Natural killer cell (primary cell): ENCODE measurements around the gene MUC5B. TPM values are rescaled to one million over a fixed set of nuclear protein-coding genes. Genes with fewer than 3 reads are reported as not detected.
A peak's percentile ranks its signal among the peaks of the same experiment; 100 is the strongest.
"Not testable (repeated sequence)": the region's sequence is repeated elsewhere in the genome, so short reads cannot be mapped to it uniquely, and the experiment has no call there.

Experiments
- ATAC-seq, 3 donors: fragments of 150-1000 bp in 2 of 3; fragments of 200-7000 bp in 1 of 3; cut with Tn5 transposase; 1 replicate in 1 of 3; 2 replicates in 2 of 3; pipeline ENCODE4 v1.10.0; 2021; ENCODE audit warnings: mild to moderate bottlenecking in 2 of 3, moderate library complexity in 2 of 3
- DNase-seq, 2 donors: peaks; one replicate each; pipeline versions ENCODE4 v3.0.0 to v3.0.0-alpha.2; 2013 to 2021; ENCODE audit warnings: mixed read lengths in 1 of 2
- H3K27ac ChIP-seq: one replicate; pipeline ENCODE4 v1.5.1; 2013; ENCODE audit warnings: mild to moderate bottlenecking, low read length
- H3K27me3 ChIP-seq: one replicate; pipeline ENCODE4 v1.6.1; 2013; ENCODE audit warnings: low read length; ENCODE audit not compliant: control insufficient read depth, insufficient read depth
- H3K36me3 ChIP-seq: one replicate; pipeline ENCODE4 v1.6.1; 2013; ENCODE audit warnings: low read length; ENCODE audit not compliant: control insufficient read depth, insufficient read depth
- H3K4me1 ChIP-seq: one replicate; pipeline ENCODE4 v1.6.1; 2013; ENCODE audit warnings: low read length; ENCODE audit not compliant: control insufficient read depth, insufficient read depth
- H3K4me3 ChIP-seq: one replicate; pipeline ENCODE4 v1.5.1; 2013; ENCODE audit warnings: low read length
- H3K9me3 ChIP-seq: one replicate; pipeline ENCODE4 v1.6.1; 2013; ENCODE audit warnings: low read length; ENCODE audit not compliant: control insufficient read depth, insufficient read depth
- H3K27ac Mint-ChIP-seq, 2 donors: one replicate each; pipeline ENCODE4 v1.8.0; 2022; ENCODE audit warnings: mild to moderate bottlenecking in 2 of 2, mixed read lengths in 2 of 2, moderate library complexity in 1 of 2
- H3K27me3 Mint-ChIP-seq, 2 donors: one replicate each; pipeline ENCODE4 v1.8.0; 2022; ENCODE audit warnings: low read depth in 2 of 2, mixed read lengths in 2 of 2
- H3K36me3 Mint-ChIP-seq: one replicate; pipeline ENCODE4 v1.8.0; 2022; ENCODE audit warnings: mixed read lengths
- H3K4me1 Mint-ChIP-seq, 2 donors: one replicate each; pipeline ENCODE4 v1.8.0; 2022; ENCODE audit warnings: mixed read lengths in 2 of 2
- H3K4me3 Mint-ChIP-seq: one replicate; pipeline ENCODE4 v1.8.0; 2022; ENCODE audit warnings: mild to moderate bottlenecking, moderate library complexity, mixed read lengths
- H3K9me3 Mint-ChIP-seq, 2 donors: one replicate each; pipeline ENCODE4 v1.8.0; 2022; ENCODE audit warnings: mixed read lengths in 2 of 2
- WGBS: methylation state at CpG from one replicate; pipeline ENCODE4 v1.1.7; 2013; ENCODE audit warnings: missing lambda C conversion rate; ENCODE audit not compliant: insufficient coverage; 5-methylcytosine and 5-hydroxymethylcytosine counted together
- intact Hi-C: fragments of 100-400 bp; cut with micrococcal nuclease; formaldehyde crosslinking; loops from one replicate; pipeline ENCODE4 v1.14.2; 2022
- total RNA-seq, 4 donors: library from RNA; stranded (reverse); fragments of 120-200 nt in 1 of 4; gene quantifications; one replicate each; pipeline versions ENCODE4 v1.2.3 to v1.2.4, GENCODE V29; 2013 to 2022
- TF ChIP-seq, protein P1 (sequence below): fragments of 200-600 bp; IDR thresholded peaks from one replicate; pipeline ENCODE4 v1.8.0; 2022; ENCODE audit warnings: antibody characterized with exemption

MUC5B gene
- total RNA-seq, 3 donors from 2014 or later (not counting 1 experiment from before 2014, with no cell fraction given): not detected

- H3K4me3 ChIP-seq: no peak overlapping the region
- WGBS: 89% methylated on average over 15 of the region's 15 CpGs
- H3K36me3 ChIP-seq: no peaks in the 10 kb centered on the region
- Mint-ChIP-seq H3K27ac (no peak overlapping the region), H3K4me1 (no peaks in the 10 kb centered on the region), H3K36me3 (no peaks in the 10 kb centered on the region), H3K9me3 (no peaks in the 10 kb centered on the region), H3K27me3 (no peaks in the 10 kb centered on the region), H3K4me3 (no peak overlapping the region)
- no peak for ATAC-seq
- no peaks in the 10 kb centered on the region for H3K9me3 ChIP-seq
- H3K27me3 ChIP-seq: no peaks in the 10 kb centered on the region
- no peak for DNase-seq
- no peaks in the 10 kb centered on the region for H3K4me1 ChIP-seq
- no peak overlapping the region for H3K27ac ChIP-seq
- TF ChIP-seq, protein P1, sequence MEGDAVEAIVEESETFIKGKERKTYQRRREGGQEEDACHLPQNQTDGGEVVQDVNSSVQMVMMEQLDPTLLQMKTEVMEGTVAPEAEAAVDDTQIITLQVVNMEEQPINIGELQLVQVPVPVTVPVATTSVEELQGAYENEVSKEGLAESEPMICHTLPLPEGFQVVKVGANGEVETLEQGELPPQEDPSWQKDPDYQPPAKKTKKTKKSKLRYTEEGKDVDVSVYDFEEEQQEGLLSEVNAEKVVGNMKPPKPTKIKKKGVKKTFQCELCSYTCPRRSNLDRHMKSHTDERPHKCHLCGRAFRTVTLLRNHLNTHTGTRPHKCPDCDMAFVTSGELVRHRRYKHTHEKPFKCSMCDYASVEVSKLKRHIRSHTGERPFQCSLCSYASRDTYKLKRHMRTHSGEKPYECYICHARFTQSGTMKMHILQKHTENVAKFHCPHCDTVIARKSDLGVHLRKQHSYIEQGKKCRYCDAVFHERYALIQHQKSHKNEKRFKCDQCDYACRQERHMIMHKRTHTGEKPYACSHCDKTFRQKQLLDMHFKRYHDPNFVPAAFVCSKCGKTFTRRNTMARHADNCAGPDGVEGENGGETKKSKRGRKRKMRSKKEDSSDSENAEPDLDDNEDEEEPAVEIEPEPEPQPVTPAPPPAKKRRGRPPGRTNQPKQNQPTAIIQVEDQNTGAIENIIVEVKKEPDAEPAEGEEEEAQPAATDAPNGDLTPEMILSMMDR: no peak
- intact Hi-C loops: no loop called here
These were observed 42.7 kb upstream of the MUC5B start for GRCh38 chr11:1180171-1180570.

DNA sequence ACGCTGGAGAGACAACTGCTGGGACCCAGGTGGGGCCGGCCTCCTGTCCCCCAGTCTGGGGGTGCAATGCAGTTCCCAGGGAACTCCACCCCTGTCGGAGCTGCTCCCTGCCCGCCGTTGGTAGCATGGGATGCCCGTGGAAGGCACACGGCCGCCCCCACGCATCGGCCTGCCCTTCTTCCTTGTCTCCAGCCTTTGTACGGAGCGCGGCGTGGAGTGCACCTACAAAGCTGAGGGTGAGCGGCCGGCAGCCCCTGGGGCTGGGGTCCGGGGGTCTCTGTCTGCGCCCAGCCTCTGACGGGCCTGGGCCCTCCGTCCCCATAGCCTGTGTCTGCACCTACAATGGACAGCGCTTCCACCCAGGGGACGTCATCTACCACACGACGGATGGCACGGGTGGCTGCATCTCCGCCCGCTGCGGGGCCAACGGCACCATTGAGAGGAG lies 41.9 kb upstream of the MUC5B start:
- TF ChIP-seq, protein P1: no peak
- DNase-seq: no peak
- H3K4me3 ChIP-seq: no peak overlapping the region
- Mint-ChIP-seq H3K27ac (no peak overlapping the region), H3K9me3 (no peaks in the 10 kb centered on the region), H3K4me1 (no peaks in the 10 kb centered on the region), H3K27me3 (no peaks in the 10 kb centered on the region), H3K4me3 (no peak overlapping the region), H3K36me3 (no peaks in the 10 kb centered on the region)
- H3K4me1 ChIP-seq: no peaks in the 10 kb centered on the region
- H3K27me3 ChIP-seq: no peaks in the 10 kb centered on the region
- 91% methylated on average over 29 of the region's 29 CpGs for WGBS
- no peaks in the 10 kb centered on the region for H3K36me3 ChIP-seq
- no peaks in the 10 kb centered on the region for H3K9me3 ChIP-seq
- no peak overlapping the region for H3K27ac ChIP-seq
- no peak for ATAC-seq
- intact Hi-C loops: no loop called here

DNA sequence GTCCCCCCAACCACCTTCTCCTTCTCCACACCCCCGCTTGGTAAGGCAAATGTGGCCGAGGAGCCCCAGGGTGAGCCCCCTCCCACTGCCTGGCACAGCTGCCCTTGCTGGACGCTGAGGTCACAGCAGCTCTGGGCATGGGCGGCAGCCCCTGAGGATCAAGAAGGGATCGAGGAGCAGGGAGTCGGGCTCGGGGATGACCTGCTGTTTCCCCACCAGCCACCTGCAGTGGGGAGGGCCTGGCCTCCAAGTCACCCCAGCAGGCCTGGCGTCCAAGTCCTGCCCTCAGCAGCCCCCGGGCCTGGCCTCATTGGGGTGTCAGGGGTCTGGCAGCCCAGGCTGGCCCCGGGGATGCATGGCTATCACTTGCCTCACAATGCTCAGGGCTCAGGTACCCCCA lies 41.4 kb upstream of the MUC5B start:
- no peaks in the 10 kb centered on the region for H3K36me3 Mint-ChIP-seq
- H3K27me3 Mint-ChIP-seq: no peaks in the 10 kb centered on the region
- no peaks in the 10 kb centered on the region for H3K36me3 ChIP-seq
- H3K4me3 ChIP-seq: no peak overlapping the region
- no peaks in the 10 kb centered on the region for H3K9me3 ChIP-seq
- no peak overlapping the region for H3K27ac Mint-ChIP-seq
- H3K27ac ChIP-seq: no peak overlapping the region
- ATAC-seq (no peak), DNase-seq (no peak)
- TF ChIP-seq, protein P1: no peak
- WGBS: 86% methylated on average over 10 of the region's 10 CpGs
- no peaks in the 10 kb centered on the region for H3K4me1 Mint-ChIP-seq
- no peaks in the 10 kb centered on the region for H3K4me1 ChIP-seq
- no peaks in the 10 kb centered on the region for H3K27me3 ChIP-seq
- H3K9me3 Mint-ChIP-seq: no peaks in the 10 kb centered on the region
- intact Hi-C loops: no loop called here
- no peak overlapping the region for H3K4me3 Mint-ChIP-seq

GRCh38 chr11:1181853-1182535 lies 40.9 kb upstream of the MUC5B start:
- no peak overlapping the region for H3K4me3 ChIP-seq
- Mint-ChIP-seq H3K36me3 (no peaks in the 10 kb centered on the region), H3K9me3 (no peaks in the 10 kb centered on the region), H3K27ac (no peak overlapping the region), H3K27me3 (no peaks in the 10 kb centered on the region), H3K4me1 (no peaks in the 10 kb centered on the region), H3K4me3 (no peak overlapping the region)
- ATAC-seq (peak in 1 of 3 donors; percentile 12), DNase-seq (peak in 1 of 2 donors; percentile 45)
- no peaks in the 10 kb centered on the region for H3K4me1 ChIP-seq
- H3K9me3 ChIP-seq: no peaks in the 10 kb centered on the region
- no peaks in the 10 kb centered on the region for H3K36me3 ChIP-seq
- 53% methylated on average over 41 of the region's 41 CpGs for WGBS
- no peak overlapping the region for H3K27ac ChIP-seq
- intact Hi-C loops: no loop called here
- TF ChIP-seq, protein P1: no peak
- H3K27me3 ChIP-seq: no peaks in the 10 kb centered on the region

DNA sequence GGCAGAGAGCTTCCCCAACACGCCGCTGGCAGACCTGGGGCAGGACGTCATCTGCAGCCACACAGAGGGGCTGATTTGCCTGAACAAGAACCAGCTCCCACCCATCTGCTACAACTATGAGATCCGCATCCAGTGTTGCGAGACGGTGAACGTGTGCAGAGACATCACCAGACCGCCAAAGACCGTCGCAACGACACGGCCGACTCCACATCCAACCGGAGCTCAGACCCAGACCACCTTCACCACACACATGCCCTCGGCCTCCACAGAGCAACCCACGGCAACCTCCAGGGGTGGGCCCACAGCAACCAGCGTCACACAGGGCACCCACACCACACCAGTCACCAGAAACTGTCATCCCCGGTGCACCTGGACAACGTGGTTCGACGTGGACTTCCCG lies 38.7 kb upstream of the MUC5B start:
- H3K4me3 Mint-ChIP-seq, H3K4me3 ChIP-seq, DNase-seq, H3K27me3 Mint-ChIP-seq, H3K27ac Mint-ChIP-seq, H3K4me1 ChIP-seq, ATAC-seq, H3K9me3 ChIP-seq, H3K36me3 ChIP-seq, H3K27ac ChIP-seq, H3K36me3 Mint-ChIP-seq, H3K9me3 Mint-ChIP-seq, H3K4me1 Mint-ChIP-seq, H3K27me3 ChIP-seq, intact Hi-C loops: not testable (repeated sequence)
- WGBS: 92% methylated on average over 14 of the region's 22 CpGs
